HepG2 (cell line): ENCODE measurements around the gene VTN. TPM values are rescaled to one million over a fixed set of nuclear protein-coding genes. Genes with fewer than 3 reads are reported as not detected.

Source experiments
- AHDC1 ChIP-seq: sonication (generic); formaldehyde crosslinking; IDR thresholded peaks from 2 replicates; pipeline ENCODE4 v1.5.1; 2020; ENCODE audit warnings: mild to moderate bottlenecking, missing genetic modification reagents, borderline replicate concordance
- ATF1 ChIP-seq: IDR thresholded peaks from 2 replicates; pipeline ENCODE4 v1.6.1; 2016; ENCODE audit warnings: mild to moderate bottlenecking, control low read depth
- BRF2 ChIP-seq: sonication (generic); formaldehyde crosslinking; IDR thresholded peaks from 2 replicates; pipeline ENCODE4 v1.8.1; 2022; ENCODE audit warnings: mild to moderate bottlenecking, missing genetic modification reagents
- E2F1 ChIP-seq: sonication (generic); formaldehyde crosslinking; IDR thresholded peaks from 2 replicates; pipeline ENCODE4 v1.5.0; 2020; ENCODE audit warnings: missing genetic modification reagents
- GTF2F1 ChIP-seq: fragments of 150-350 bp; IDR thresholded peaks from 2 replicates; pipeline ENCODE4 v1.6.1; 2014; ENCODE audit warnings: low read length
- IKZF4 ChIP-seq: sonication (generic); formaldehyde crosslinking; IDR thresholded peaks from 2 replicates; pipeline ENCODE4 v1.5.1; 2020; ENCODE audit warnings: borderline replicate concordance, mild to moderate bottlenecking, low read depth, missing genetic modification reagents; ENCODE audit errors: not compliant biosample characterization
- ISX ChIP-seq: sonication (generic); formaldehyde crosslinking; conservative IDR thresholded peaks from 2 replicates; pipeline ENCODE4 v1.5.0; 2020; ENCODE audit warnings: missing genetic modification reagents
- LCORL ChIP-seq, 2 experiments: fragments of 450-650 bp in 1 of 2; sonication (generic) in 1 of 2; formaldehyde crosslinking in 1 of 2; IDR thresholded peaks; 2 replicates each; pipeline versions ENCODE4 v1.5.0 to v1.6.1; 2017 to 2020; ENCODE audit warnings: antibody characterized with exemption in 1 of 2, missing genetic modification reagents in 1 of 2
- MLLT10 ChIP-seq: sonication (generic); formaldehyde crosslinking; IDR thresholded peaks from 2 replicates; pipeline ENCODE4 v1.4.0; 2020; ENCODE audit warnings: missing genetic modification reagents
- MTERF4 ChIP-seq: sonication (generic); formaldehyde crosslinking; IDR thresholded peaks from 2 replicates; pipeline ENCODE4 v1.8.0; 2023; ENCODE audit warnings: mild to moderate bottlenecking, missing genetic modification reagents
- MYPOP ChIP-seq: sonication (generic); formaldehyde crosslinking; IDR thresholded peaks from 2 replicates; pipeline ENCODE4 v1.8.1; 2023; ENCODE audit warnings: mild to moderate bottlenecking, moderate library complexity, missing genetic modification reagents
- RFX1 ChIP-seq: fragments of 450-650 bp; IDR thresholded peaks from 2 replicates; pipeline ENCODE4 v1.6.1; 2017
- THAP9 ChIP-seq: sonication (generic); formaldehyde crosslinking; IDR thresholded peaks from 2 replicates; pipeline ENCODE4; 2020; ENCODE audit warnings: missing genetic modification reagents, mild to moderate bottlenecking, borderline replicate concordance
- TSC22D2 ChIP-seq: sonication (generic); formaldehyde crosslinking; IDR thresholded peaks from 2 replicates; pipeline ENCODE4 v1.5.1; 2020; ENCODE audit warnings: missing genetic modification reagents, mild to moderate bottlenecking, borderline replicate concordance
- ZNF235 ChIP-seq: sonication (generic); formaldehyde crosslinking; IDR thresholded peaks from 2 replicates; pipeline ENCODE4 v1.8.1; 2023; ENCODE audit warnings: mild to moderate bottlenecking, missing genetic modification reagents, borderline replicate concordance
- polyA plus RNA-seq, 8 experiments: library from polyadenylated mRNA; depleted of rRNA in 3 of 8; stranded (reverse) in 7 of 8; unstranded in 1 of 8; fragments of >200 nt; fragmentation: Illumina TruSeq in 4 of 8; extraction: Trizol in 4 of 8; gene quantifications; 2 replicates each; pipeline versions ENCODE4 v1.2.1 to v1.2.3, GENCODE V29; 2011 to 2016; ENCODE audit warnings: low read depth in 4 of 8, missing spikeins in 1 of 8, mixed read lengths in 1 of 8; ENCODE audit not compliant: insufficient read depth in 1 of 8
- total RNA-seq, 5 experiments: library from RNA; depleted of rRNA; stranded (reverse); fragments of >200 nt; fragmentation: Illumina TruSeq; extraction: Trizol; gene quantifications; 2 replicates each; pipeline ENCODE4 v1.2.3, GENCODE V29; 2016; ENCODE audit warnings: low read depth in 1 of 5

Gene VTN
- total and polyA plus RNA-seq, 2 of the 13 experiments (the other 11 are each of a cell fraction or from before 2014, with no cell fraction given) = 108 to 131 TPM

GRCh38 chr17:28368306-28368831, 1.7 kb downstream of the VTN start (continued):
- no peak for TF ChIP-seq ISX (CRISPR knock-in tag)
- TF ChIP-seq RFX1 = no peak
- no peak for TF ChIP-seq TSC22D2 (CRISPR knock-in tag)
- TF ChIP-seq ATF1 = no peak
- TF ChIP-seq ZNF235 (CRISPR knock-in tag) = no peak
- no peak for TF ChIP-seq IKZF4
- TF ChIP-seq MYPOP (CRISPR knock-in tag) = peak; percentile 62; the same call in 1 of the 2 replicates
- no peak for TF ChIP-seq BRF2 (CRISPR knock-in tag)
- no peak for TF ChIP-seq MLLT10
- TF ChIP-seq GTF2F1 = no peak
- TF ChIP-seq THAP9 = 0 out of 2 replicates have a peak, but pooled peaks have one; percentile 29
- 0 out of 2 replicates have a peak, but pooled peaks have one; percentile 19 for TF ChIP-seq LCORL (IDR thresholded peaks at IDR 0.05)
- peak; percentile 98 for TF ChIP-seq LCORL (CRISPR knock-in tag; IDR thresholded peaks at IDR 0.05)
- TF ChIP-seq MTERF4 (CRISPR knock-in tag) = no peak
- TF ChIP-seq E2F1 (CRISPR knock-in tag) = no peak
- peak; percentile 81 for TF ChIP-seq AHDC1
